OCI-LY1 (cell line): ENCODE data around the gene PNMT.

Source experiments
- CTCF ChIP-seq: fragments of 200-600 bp; sonication (generic), shearing (Covaris generic); IDR thresholded peaks from 2 replicates; pipeline ENCODE4 v1.5.1; 2017; ENCODE audit warnings: mild to moderate bottlenecking, antibody characterized with exemption, low read length, moderate library complexity, mixed read lengths
- EZH2 ChIP-seq: fragments of 200-600 bp; sonication (generic), shearing (Covaris generic); IDR thresholded peaks from 2 replicates; pipeline ENCODE4 v1.8.0; 2017; ENCODE audit warnings: borderline replicate concordance, mixed run types, mild to moderate bottlenecking, antibody characterized with exemption, low read length, moderate library complexity, mixed read lengths

GRCh38 chr17:39642291-39643074, 25.8 kb upstream of the PNMT start:
- TF ChIP-seq CTCF (no peak), EZH2 (no peak)
